ENCODE measurements around the gene MPPE1.
"Not testable (repeated sequence)": the region's sequence is repeated elsewhere in the genome, so short reads cannot be mapped to it uniquely, and the experiment has no call there.

Gene MPPE1

GRCh38 chr18:11943551-11943950, 35.4 kb upstream of the MPPE1 start:
- no peak for DNase-seq (ENCODE audit: extremely low read depth, low read depth)
- no peak for TF ChIP-seq CTCF (IDR thresholded peaks at IDR 0.05; ENCODE audit: low read depth, low read length)

GRCh38 chr18:11940956-11941355, 32.8 kb upstream of the MPPE1 start:
- TF ChIP-seq CTCF (IDR thresholded peaks at IDR 0.05; ENCODE audit: low read depth, low read length), result no peak
- DNase-seq (ENCODE audit: extremely low read depth, low read depth), result no peak

- TF ChIP-seq CTCF (IDR thresholded peaks at IDR 0.05; ENCODE audit: low read depth, low read length), result peak; percentile 67
- DNase-seq (ENCODE audit: extremely low read depth, low read depth), result peak; percentile 20
Measured at GRCh38 chr18:11937874-11938478, 29.9 kb upstream of the MPPE1 start.

- DNase-seq (ENCODE audit: extremely low read depth, low read depth), result no peak
- no peak for TF ChIP-seq CTCF (IDR thresholded peaks at IDR 0.05; ENCODE audit: low read depth, low read length)
Measured at GRCh38 chr18:11932393-11932792, 24.3 kb upstream of the MPPE1 start.

GRCh38 chr18:11927497-11927896, 19.4 kb upstream of the MPPE1 start:
- DNase-seq (ENCODE audit: extremely low read depth, low read depth), result no peak
- TF ChIP-seq CTCF (IDR thresholded peaks at IDR 0.05; ENCODE audit: low read depth, low read length), result no peak

- no peak for TF ChIP-seq CTCF (IDR thresholded peaks at IDR 0.05; ENCODE audit: low read depth, low read length)
- no peak for DNase-seq (ENCODE audit: extremely low read depth, low read depth)
Measured at GRCh38 chr18:11925800-11926481, 17.8 kb upstream of the MPPE1 start.

GRCh38 chr18:11923450-11923849, 15.3 kb upstream of the MPPE1 start:
- TF ChIP-seq CTCF (IDR thresholded peaks at IDR 0.05; ENCODE audit: low read depth, low read length), result no peak
- no peak for DNase-seq (ENCODE audit: extremely low read depth, low read depth)

- not testable (repeated sequence) for DNase-seq (ENCODE audit: extremely low read depth, low read depth)
Measured at GRCh38 chr18:11919522-11919921, 11.4 kb upstream of the MPPE1 start.

- DNase-seq (ENCODE audit: extremely low read depth, low read depth), result not testable (repeated sequence)
Measured at GRCh38 chr18:11916880-11917279, 8.8 kb upstream of the MPPE1 start.

Data from AG09319 (cell line).